OCI-LY1 (cell line): ENCODE data around the gene SPA17.

ENCODE experiments used
- CTCF ChIP-seq: fragments of 200-600 bp; sonication (generic), shearing (Covaris generic); IDR thresholded peaks from 2 replicates; pipeline ENCODE4 v1.5.1; 2017; ENCODE audit warnings: mild to moderate bottlenecking, antibody characterized with exemption, low read length, moderate library complexity, mixed read lengths
- EZH2 ChIP-seq: fragments of 200-600 bp; sonication (generic), shearing (Covaris generic); IDR thresholded peaks from 2 replicates; pipeline ENCODE4 v1.8.0; 2017; ENCODE audit warnings: borderline replicate concordance, mixed run types, mild to moderate bottlenecking, antibody characterized with exemption, low read length, moderate library complexity, mixed read lengths

GRCh38 chr11:124640666-124641065 is 33.0 kb upstream of the SPA17 start:
- TF ChIP-seq CTCF (no peak), EZH2 (no peak)
